MV-4-11 (cell line): ENCODE measurements around the gene ZNF765.
"Not testable (repeated sequence)": the region's sequence is repeated elsewhere in the genome, so short reads cannot be mapped to it uniquely, and the experiment has no call there.

Experiments used
- DNase-seq: peaks from one replicate; lab custom pipeline; 2025; lab: John Stamatoyannopoulos, UW

Gene ZNF765

DNA sequence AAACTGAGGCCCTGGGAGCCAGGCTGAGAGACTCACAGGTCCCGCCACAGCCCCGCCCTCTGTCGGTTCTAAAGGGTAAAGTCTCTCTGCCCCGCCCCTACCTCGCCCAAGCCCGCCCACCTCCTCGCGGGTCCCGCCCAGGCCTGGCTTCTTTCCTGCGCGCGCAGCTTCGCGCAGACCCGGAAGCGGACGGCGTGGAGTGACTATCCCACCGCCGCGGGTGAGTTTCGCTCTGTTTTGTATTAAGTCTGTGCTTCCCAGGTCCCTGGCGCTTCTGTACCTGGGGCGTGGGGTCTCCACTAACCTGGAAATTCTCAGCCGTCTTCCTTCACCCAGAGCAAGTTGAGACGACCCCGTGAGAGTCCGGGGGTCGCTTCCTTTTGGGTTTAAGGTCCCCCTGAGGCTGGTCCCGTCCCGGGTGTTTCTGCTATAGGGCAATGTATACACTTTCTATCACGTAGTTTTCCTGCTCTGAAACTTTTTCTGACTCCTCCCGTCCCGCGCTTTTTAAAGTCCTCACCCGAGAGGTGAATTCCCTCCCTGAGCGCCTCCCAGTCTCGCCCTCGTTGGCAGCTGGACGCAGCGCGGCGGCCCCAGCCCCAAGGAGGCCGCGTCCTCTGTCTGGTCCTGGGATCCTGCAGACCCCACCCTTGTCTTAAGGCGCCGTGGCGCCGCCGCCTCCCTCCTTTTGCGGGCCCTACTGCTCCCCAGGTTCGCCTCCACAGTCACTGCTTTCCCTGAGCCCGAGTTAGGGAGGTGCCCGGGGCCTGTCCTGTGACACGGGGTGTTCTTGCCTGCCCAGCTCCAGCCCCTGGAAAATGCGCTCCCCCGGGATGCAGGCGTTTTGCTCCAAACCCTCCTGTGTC is at the start of gene ZNF765:
TSS of gene ZNF765 (plus strand) at position 176 of the 866 bp plus-strand sequence. CDS start 2,867 bp downstream, outside the sequence.
- peak; percentile 86 for DNase-seq

- DNase-seq = no peak
Measured at GRCh38 chr19:53355739-53356138, 39.2 kb upstream of the ZNF765 start.

GRCh38 chr19:53357821-53358581 is 36.9 kb upstream of the ZNF765 start:
- no peak for DNase-seq

GRCh38 chr19:53360056-53360455 is 34.9 kb upstream of the ZNF765 start:
- DNase-seq = not testable (repeated sequence)

DNA sequence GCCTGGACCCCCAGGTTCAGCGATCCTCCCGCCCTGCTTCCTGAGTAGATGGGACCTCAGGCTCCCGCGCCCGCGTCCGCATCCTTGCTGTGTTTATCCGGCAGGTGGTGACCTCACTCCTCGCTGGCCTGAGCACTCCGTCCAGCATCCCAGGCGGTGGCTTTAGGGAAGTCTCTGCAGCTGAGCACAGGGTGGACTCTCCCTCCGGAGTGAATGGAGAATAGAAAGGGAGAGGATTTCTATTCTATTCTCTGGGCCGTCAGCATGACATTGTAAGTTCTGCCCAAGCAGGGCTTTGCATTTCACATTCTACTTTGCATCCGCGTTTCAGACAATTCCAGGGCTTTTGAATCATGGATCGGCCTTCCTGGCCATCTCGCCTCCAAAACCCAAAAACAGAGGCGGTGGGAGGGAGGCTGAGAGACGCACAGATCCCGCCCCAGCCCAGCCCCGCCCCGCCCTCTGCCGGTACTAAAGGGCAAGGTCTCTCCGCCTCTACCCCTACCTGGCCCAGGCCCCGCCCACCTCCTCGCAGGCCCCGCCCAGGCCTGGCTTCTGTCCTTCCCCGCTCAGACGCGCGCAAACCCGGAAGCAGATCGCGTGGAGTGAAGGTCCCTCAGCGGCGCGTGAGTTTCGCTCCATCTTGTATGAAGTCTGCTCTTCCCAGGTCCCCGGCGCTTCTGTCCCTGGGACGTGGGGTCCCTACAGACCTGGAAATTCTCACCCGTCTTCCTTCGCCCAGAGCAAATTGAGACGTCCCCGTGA is 29.6 kb upstream of the ZNF765 start, which contains the start of gene ZNF525:
TSS of gene ZNF525 (plus strand) at position 572 of the 765 bp plus-strand sequence. CDS start 6,577 bp downstream, outside the sequence.
- peak; percentile 66 for DNase-seq

DNA sequence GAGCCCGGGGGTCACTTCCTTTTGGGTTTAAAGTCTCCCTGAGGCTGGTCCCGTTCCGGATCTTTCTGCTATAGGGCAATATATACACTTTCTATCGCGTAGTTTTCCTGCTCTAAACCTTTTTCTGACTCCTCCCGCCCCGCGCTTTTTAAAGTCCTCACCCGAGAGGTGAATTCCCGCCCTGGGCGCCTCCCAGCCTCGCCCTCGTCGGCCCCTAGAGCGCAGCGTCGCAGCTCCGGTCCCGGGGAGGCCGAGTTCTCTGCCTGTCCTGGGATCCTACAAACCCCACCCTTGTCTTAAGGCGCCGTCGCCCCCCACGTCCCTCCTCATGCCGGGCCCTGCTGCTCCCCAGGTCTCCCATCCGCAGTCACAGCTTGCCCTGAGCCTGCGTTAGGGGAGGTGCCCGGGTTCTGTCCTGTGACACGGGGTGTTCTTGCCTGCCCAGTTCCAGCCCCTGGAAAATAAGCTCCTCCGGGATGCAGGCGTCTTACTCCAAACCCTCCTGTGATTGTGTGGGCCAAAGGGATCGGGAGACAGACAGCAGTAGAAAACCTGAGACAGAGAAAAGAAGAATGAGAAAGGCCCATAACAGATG is 29.0 kb upstream of the ZNF765 start:
- no peak for DNase-seq

DNA sequence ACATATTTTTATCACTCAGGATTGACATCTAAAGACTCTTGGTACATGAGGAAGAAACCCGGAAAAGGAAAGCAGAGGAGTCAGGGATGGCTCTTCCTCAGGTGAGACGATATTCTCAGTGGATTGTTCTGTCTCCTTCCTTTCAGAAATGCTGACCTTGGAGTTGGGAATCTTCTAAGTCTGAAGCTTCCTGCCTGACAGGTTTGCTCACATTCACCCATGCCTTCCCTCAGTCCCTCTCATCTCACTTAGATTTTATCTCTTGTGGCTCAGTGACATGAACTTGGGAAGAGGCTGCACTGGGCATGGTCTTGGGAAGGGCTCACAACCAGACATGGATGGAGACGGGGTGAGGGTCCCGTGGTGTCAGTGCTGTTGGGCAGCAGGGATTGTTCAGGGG is 22.8 kb upstream of the ZNF765 start:
- DNase-seq = no peak

DNA sequence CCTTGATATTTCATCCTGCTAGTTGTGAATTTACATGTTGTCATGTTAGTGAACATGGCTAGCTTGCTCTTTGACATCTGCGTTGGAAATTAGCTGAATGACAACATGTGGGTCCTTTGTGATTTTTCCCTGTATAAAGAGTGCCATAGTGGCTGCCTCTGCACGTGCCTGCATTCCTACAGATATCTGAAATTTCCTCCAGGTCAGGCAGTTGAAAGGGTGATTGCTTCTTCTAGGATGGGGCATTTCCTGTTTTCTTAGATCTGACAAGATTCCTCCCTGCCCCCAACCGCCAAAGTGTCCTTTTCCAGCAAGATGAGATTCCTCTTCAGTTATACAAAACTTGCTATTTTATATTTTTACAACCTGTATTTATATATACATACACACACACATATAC is 20.7 kb upstream of the ZNF765 start:
- DNase-seq = no peak

DNA sequence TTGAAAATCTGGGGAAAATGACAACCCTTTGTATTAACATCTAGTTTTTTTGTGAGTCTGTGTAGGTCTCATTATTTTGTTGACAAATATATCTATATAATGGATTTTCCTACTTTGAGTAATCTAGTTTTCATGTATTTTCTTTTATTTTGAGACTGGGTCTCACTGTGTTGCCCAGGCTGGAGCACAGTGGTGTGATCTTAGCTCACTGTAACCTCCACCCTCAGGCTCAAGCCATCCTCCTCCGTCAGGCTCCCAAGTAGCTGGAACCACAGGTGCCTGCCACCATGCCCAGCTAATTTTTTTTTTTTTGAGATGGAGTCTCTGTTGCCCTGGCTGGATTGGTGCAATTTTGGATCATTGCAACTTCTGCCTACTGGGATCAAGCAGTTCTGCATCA is 20.2 kb upstream of the ZNF765 start:
- DNase-seq = no peak

- DNase-seq = no peak
Measured at GRCh38 chr19:53381376-53381775, 13.6 kb upstream of the ZNF765 start.

DNA sequence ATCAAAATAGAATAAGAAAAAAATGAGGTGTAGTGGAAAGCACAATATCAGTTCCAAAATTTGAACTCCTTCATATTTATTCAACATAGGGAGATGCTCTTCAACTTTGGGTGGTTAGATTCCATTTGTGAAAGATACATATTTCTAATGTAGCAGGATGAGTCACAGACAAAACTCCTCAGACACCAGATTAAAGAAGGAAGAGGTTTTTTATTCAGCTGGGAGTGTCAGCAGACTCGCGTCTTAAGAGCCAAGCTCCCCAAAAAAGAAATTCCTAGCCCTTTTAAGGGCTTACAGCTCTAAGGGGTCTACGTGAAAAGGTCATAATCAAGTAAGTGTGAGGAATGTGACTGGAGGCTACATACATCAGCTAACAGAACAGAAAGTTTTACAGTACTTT is 6.8 kb upstream of the ZNF765 start:
- no peak for DNase-seq

DNA sequence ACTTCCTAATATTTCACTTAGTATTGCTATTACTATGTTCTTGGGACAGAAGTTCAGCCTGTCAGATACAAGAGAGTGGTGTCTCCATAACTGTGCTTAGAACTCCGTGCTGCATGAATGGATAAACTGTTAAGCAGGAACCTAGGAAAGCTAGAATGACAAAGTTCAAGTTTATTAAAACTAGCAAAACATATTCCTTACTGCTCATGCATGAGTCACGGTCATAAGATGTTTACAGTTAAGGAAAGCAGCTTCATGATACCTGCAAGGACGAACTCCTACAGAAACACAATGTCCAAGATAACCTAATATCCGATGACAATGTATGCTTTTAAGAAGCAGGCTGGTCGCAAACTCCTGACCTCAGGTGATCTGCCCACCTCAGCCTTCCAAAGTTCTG is 6.0 kb upstream of the ZNF765 start:
- no peak for DNase-seq

GRCh38 chr19:53389571-53389970 is 5.4 kb upstream of the ZNF765 start:
- no peak for DNase-seq

DNA sequence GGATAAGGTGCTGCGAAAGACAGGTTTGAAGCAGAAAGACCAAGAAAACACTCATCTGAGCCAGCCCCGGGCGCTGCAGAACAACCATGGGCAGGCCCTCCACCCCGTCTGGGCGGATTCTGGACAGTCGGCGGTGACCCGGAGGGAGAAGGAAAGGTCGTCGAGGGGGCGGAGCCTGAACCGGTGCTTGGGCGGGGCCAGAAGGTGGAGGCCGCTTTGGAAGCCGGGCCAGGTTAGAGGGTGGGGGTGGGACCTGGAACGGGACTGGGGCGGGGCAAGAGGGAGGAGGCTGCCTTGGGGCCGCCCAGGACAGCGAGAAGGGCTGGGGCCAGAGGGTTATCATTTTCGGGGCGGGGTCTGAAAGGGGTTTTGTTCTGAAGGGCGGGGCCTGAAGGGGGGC is 5.0 kb upstream of the ZNF765 start:
- no peak for DNase-seq

- no peak for DNase-seq
Measured at GRCh38 chr19:53394522-53394973, 401 bp upstream of the ZNF765 start.

DNA sequence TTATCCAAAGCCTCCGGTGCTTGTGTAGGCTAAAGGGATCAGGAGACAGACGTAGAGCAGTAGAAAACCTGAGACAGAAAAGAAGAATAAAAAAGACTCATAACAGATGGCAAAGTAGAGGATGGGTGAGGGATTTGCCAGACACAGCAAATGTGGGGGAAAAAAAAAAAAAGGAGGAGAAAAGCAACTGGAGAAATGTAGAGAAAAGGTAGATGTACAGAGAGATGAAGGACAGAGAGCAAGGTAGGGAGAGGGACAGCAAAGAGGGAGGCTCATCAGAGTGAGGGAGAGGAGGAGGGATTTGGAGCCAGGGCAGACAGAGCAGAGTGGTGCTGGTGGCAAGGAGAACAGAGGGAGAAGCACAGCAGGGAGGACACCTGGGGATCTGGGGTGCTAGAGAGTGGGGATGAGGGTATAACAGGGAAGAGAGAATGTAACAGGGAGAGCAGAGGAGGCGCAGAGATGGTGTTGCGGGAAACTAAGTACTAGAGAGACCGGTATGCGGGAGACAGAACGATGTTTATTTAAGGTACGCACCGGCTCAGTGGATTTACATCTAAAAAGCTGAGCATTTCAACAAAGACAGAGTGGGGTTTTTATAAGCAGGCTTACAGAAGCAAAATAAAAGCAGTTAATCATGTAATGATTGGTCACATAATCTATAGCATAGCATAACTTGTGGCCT is 1.0 kb downstream of the ZNF765 start:
- not testable (repeated sequence) for DNase-seq

DNA sequence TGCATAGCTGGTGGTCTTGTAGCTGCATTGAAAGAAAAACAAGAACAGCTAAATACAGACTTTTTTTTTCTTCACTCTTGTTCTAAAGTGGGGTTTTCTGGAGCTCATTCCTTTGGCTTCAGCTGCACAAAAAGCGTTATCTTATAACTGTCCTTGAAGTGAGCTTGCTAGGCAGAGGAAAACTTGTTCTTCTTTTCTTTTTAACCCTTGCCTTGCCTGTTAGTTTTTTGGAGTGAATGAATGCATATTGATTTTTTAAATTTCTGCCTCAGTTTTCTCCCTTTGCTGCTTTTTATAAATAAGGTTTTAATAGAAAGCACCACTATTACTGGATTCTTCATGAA is 1.5 kb downstream of the ZNF765 start:
- DNase-seq = no peak

DNA sequence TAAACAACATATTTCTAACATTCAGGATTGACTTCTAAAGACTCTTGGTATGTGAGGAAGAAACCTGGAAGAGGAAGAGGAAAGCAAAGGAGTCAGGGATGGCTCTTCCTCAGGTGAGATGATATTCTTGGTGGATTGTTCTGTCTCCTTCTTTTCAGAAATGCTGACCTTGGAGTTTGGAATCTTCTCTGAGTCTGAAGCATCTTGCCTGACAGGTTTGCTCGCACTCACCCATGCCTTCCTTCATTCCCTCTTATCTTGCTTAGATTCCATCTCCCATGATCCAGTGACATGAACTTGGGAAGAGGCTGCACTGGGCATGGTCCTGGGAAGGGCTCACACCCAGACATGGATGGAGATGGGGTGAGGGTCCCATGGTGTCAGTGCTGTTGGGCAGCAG is 3.0 kb downstream of the ZNF765 start:
- DNase-seq = not testable (repeated sequence)

- DNase-seq = no peak
Measured at GRCh38 chr19:53409505-53410204, 14.7 kb downstream of the ZNF765 start.

DNA sequence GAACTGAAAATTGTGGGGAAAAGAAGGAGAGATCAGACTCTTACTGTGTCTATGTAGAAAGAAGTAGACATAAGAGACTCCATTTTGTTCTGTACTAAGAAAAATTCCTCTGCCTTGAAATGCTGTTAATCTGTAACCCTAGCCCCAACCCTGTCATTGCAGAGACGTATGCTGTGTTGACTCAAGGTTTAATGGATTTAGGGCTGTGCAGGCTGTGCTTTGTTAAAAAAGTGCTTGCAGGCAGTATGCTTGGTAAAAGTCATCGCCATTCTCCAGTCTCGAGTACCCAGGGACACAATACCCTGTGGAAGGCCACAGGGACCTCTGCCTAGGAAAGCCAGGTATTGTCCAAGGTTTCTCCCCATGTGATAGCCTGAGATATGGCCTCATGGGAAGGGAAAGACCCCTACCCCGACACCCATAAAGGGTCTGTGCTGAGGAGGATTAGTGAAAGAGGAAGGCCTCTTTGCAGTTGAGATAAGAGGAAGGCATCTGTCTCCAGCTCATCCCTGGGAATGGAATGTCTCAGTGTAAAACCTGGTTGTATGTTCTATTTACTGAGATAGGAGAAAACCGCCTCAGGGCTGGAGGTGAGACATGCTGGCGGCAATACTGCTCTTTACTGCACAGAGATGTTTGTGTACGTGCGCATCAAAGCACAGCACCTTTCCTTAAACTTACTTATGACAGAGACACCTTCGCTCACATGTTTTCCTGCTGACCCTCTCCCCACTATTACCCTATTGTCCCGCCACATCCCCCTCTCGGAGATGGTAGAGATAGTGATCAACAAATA is 25.8 kb downstream of the ZNF765 start:
- DNase-seq = not testable (repeated sequence)
